Pancreas (tissue), 10 donors: ENCODE measurements around the gene SOX14. TPM values are rescaled to one million over a fixed set of nuclear protein-coding genes. Genes with fewer than 3 reads are reported as not detected.

Experiments
- ATAC-seq, 4 donors: fragments of 200-7000 bp; cut with Tn5 transposase; one replicate each; pipeline versions ENCODE4 v1.8.0 to v1.9.1; 2020; ENCODE audit warnings: mild to moderate bottlenecking in 4 of 4, moderate library complexity in 4 of 4
- DNase-seq, 6 donors: peaks; one replicate each; pipeline ENCODE4 v3.0.0-alpha.2; 2020
- FAIRE-seq: peaks from 2 replicates; lab custom pipeline; 2012; peaks lifted over from hg19 to GRCh38; lab: Jason Lieb, UNC
- H3K27ac ChIP-seq, 4 donors: fragments of 200-600 bp; sonication (generic); 1 replicate in 3 of 4; 2 replicates in 1 of 4; pipeline versions ENCODE4 v1.5.0 to v1.8.0; 2020
- H3K27me3 ChIP-seq, 4 donors: fragments of 200-600 bp; one replicate each; pipeline ENCODE4 v1.8.0; 2021
- H3K36me3 ChIP-seq, 3 donors: fragments of 200-600 bp; sonication (generic) in 1 of 3; one replicate each; pipeline versions ENCODE4 v1.5.0 to v1.8.0; 2020 to 2021
- H3K4me1 ChIP-seq, 3 donors: fragments of 200-600 bp; one replicate each; pipeline ENCODE4 v1.8.0; 2021
- H3K4me3 ChIP-seq, 4 donors: fragments of 200-600 bp; sonication (generic) in 2 of 4; one replicate each; pipeline versions ENCODE4 v1.5.0 to v1.8.0; 2020 to 2021
- H3K9me3 ChIP-seq, 4 donors: fragments of 200-600 bp; one replicate each; pipeline ENCODE4 v1.8.0; 2021
- WGBS, 2 donors: extraction: QIAGEN DNeasy Blood & Tissue Kit; methylation state at CpG; one replicate each; pipeline ENCODE4 v1.1.7; 2013; 5-methylcytosine and 5-hydroxymethylcytosine counted together
- intact Hi-C, 3 donors: fragments of 100-400 bp; cut with DNase I; formaldehyde crosslinking; loops; one replicate each; pipeline versions ENCODE4 v1.11.1 to v1.14.2; 2022
- polyA plus RNA-seq, 2 donors: library from polyadenylated mRNA; stranded (reverse); fragments of 200-250 nt; gene quantifications; one replicate each; pipeline ENCODE4 v1.2.3, GENCODE V29; 2013
- total RNA-seq, 6 donors: library from RNA; stranded (reverse); fragmentation: NEBNext Ultra II Directional in 4 of 6; extraction: Animal tissue kit (Norgen Biotek cat#: 25700) in 4 of 6; gene quantifications; one replicate each; pipeline versions ENCODE4 v1.2.1 to v1.2.4, GENCODE V29; 2021 to 2023
- TF ChIP-seq, protein P1 (sequence below), 4 donors: fragments of 200-600 bp; sonication (generic) in 3 of 4; IDR thresholded peaks; one replicate each; pipeline versions ENCODE4 v1.5.0 to v1.8.0; 2021; ENCODE audit warnings: antibody characterized with exemption in 4 of 4
- donor health status: healthy with polysubstance abuse.
- donor health status: DM: no; HTN: no; CAD: no; lungs with moderate emphysema.
- donor health status: DM: no; HTN: no; CAD: no.
- donor health status: control.
- donor health status: control.
- donor health status: Bipolar disorder and iron deficiency.
- donor health status: DM: yes; HTN: yes; CAD: no.
- donor health status: DM: no; HTN: no; CAD: no.
- donor health status: DM: no; HTN: no; CAD: no.
- donor health status: DM: yes; HTN: yes; CAD: no.

Gene SOX14
- total and polyA plus RNA-seq, 8 donors = not detected

DNA sequence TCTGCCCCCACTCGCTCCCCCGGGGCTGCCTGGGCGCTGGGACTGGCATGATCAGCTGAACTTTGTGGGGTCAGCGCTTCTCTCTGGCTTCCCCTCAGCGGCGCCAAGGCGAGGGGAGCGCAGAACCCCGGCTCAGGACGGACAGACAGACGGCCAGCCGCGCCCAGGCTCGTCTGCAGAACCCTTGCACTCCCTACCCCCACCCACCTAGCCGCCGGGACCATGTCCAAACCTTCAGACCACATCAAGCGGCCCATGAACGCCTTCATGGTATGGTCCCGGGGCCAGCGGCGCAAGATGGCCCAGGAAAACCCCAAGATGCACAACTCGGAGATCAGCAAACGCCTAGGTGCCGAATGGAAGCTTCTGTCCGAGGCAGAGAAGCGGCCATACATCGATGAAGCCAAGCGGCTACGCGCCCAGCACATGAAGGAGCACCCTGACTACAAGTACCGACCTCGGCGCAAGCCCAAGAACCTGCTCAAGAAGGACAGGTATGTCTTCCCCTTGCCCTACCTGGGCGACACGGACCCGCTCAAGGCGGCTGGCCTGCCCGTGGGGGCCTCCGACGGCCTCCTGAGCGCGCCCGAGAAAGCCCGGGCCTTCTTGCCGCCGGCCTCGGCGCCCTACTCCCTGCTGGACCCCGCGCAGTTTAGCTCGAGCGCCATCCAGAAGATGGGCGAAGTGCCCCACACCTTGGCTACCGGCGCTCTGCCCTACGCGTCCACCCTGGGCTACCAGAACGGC, 621 bp downstream of the SOX14 start:
- Histone ChIP-seq H3K36me3 (no peaks in the 10 kb centered on the region), H3K4me1 (peaks cover 0 to 14% (median 6%) of the 10 kb centered on the region in 3 donors), H3K27ac (no peak overlapping the region), H3K9me3 (no peaks in the 10 kb centered on the region), H3K4me3 (peak overlapping the region in 2 of 4 donors; percentile 16 to 34), H3K27me3 (peaks cover 2 to 77% (median 17%) of the 10 kb centered on the region in 4 donors)
- TF ChIP-seq, protein P1, sequence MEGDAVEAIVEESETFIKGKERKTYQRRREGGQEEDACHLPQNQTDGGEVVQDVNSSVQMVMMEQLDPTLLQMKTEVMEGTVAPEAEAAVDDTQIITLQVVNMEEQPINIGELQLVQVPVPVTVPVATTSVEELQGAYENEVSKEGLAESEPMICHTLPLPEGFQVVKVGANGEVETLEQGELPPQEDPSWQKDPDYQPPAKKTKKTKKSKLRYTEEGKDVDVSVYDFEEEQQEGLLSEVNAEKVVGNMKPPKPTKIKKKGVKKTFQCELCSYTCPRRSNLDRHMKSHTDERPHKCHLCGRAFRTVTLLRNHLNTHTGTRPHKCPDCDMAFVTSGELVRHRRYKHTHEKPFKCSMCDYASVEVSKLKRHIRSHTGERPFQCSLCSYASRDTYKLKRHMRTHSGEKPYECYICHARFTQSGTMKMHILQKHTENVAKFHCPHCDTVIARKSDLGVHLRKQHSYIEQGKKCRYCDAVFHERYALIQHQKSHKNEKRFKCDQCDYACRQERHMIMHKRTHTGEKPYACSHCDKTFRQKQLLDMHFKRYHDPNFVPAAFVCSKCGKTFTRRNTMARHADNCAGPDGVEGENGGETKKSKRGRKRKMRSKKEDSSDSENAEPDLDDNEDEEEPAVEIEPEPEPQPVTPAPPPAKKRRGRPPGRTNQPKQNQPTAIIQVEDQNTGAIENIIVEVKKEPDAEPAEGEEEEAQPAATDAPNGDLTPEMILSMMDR (IDR thresholded peaks at IDR 0.05) = no peak
- FAIRE-seq (no peak), ATAC-seq (no peak), DNase-seq (peak in 2 of 6 donors; percentile 58 to 67)
- WGBS, 2 donors = 4% methylated on average over 50 to 58 of the region's 58 CpGs
- intact Hi-C loops = no loop called here

DNA sequence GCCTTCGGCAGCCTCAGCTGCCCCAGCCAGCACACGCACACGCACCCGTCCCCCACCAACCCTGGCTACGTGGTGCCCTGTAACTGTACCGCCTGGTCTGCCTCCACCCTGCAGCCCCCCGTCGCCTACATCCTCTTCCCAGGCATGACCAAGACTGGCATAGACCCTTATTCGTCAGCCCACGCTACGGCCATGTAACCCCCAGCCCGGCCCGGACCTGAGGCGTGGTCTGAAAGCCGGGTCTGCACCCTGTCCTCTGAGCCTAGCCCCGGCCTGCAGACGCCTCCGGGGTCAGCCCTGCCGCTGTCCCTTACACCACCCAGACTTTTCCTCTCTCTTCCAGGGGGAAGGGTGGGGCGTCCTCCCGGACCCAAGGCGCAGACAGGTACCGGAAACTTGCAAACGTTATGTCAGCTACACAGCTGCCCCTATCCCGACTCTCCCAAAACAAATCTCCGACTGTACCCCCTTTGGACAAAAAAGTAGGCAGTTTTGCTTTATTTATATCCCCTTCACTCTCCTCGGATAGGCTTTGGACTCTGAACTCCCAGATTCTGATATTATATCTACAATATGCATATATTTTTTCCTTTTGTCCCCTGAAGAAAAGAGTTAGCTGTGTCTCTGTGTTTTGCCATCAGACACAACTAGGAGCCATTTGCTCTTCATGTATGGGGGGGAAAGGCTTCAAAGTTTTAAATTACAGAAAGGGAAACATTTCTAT, 1.4 kb downstream of the SOX14 start:
- Histone ChIP-seq H3K27me3 (peaks cover 2 to 81% (median 17%) of the 10 kb centered on the region in 4 donors), H3K4me3 (no peak overlapping the region), H3K4me1 (peaks cover under 1 to 14% (median 6%) of the 10 kb centered on the region in 3 donors), H3K27ac (no peak overlapping the region), H3K9me3 (no peaks in the 10 kb centered on the region), H3K36me3 (no peaks in the 10 kb centered on the region)
- TF ChIP-seq, protein P1 (IDR thresholded peaks at IDR 0.05) = no peak
- DNase-seq (peak in 1 of 6 donors; percentile 56), FAIRE-seq (no peak), ATAC-seq (no peak)
- intact Hi-C loops = no loop called here
- 2 to 5% methylated on average over 27 of the region's 27 CpGs for WGBS, 2 donors

GRCh38 chr3:137766041-137766875, 2.1 kb downstream of the SOX14 start:
- FAIRE-seq (no peak), DNase-seq (no peak), ATAC-seq (no peak)
- WGBS, 2 donors = 3 to 5% methylated on average over 21 of the region's 21 CpGs
- intact Hi-C loops = no loop called here
- H3K9me3 ChIP-seq = no peaks in the 10 kb centered on the region
- H3K4me3 ChIP-seq = no peak overlapping the region
- H3K36me3 ChIP-seq = no peaks in the 10 kb centered on the region
- no peak overlapping the region for H3K27ac ChIP-seq
- peaks cover 8 to 14% (median 10%) of the 10 kb centered on the region in 3 donors for H3K4me1 ChIP-seq
- TF ChIP-seq, protein P1 (IDR thresholded peaks at IDR 0.05) = no peak
- H3K27me3 ChIP-seq = peaks cover 2 to 79% (median 19%) of the 10 kb centered on the region in 4 donors

DNA sequence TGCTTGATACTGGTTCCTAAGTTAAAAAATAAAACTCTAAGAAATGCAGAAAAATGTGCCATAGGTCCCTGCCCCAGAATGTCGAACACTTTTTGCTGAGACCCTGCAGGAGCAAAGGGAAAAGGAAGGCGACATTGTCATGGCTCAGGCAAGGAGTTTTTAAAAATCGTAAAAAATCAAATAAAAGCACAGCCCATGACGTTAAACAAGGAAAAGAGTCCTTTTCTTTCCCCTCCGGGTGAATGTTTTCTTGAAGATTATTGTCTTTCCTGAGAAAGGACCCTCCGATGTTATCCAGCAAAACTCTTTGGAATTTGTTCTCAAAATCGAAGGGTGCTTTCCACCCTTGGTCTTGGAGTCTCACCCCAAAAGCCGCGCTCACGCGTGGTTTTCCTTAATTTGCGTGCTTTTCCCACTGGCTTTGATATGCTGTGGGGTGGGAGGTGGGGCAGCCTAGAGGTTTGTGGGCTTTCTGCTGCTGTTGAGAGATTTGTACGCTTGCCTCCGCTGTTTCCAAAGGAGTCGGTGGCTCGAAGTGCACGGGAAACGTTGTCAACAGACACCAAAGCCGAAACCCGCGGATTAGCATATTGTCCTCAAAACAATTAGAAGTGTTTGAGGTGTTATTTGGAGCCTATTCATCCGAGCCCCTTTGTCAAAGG, 2.9 kb downstream of the SOX14 start:
- Histone ChIP-seq H3K36me3 (no peaks in the 10 kb centered on the region), H3K4me1 (peaks cover 10 to 16% (median 14%) of the 10 kb centered on the region in 3 donors), H3K9me3 (no peaks in the 10 kb centered on the region), H3K27ac (no peak overlapping the region), H3K4me3 (no peak overlapping the region), H3K27me3 (peaks cover 2 to 78% (median 23%) of the 10 kb centered on the region in 4 donors)
- TF ChIP-seq, protein P1 (IDR thresholded peaks at IDR 0.05) = no peak
- FAIRE-seq (no peak), DNase-seq (no peak), ATAC-seq (no peak)
- intact Hi-C loops = no loop called here
- WGBS, 2 donors = 3% methylated on average over 22 of the region's 22 CpGs
